ENCODE results near the gene CCDC13. TPM values are rescaled to one million over a fixed set of nuclear protein-coding genes. Genes with fewer than 3 reads are reported as not detected.

The CCDC13 gene
- polyA plus RNA-seq, 1 donor from 2014 or later, result 6.5 TPM

- Histone ChIP-seq H3K79me2 (replicated peaks; ENCODE audit: insufficient read depth, low read length) (no peaks in the 10 kb centered on the region), H3K9me3 (ENCODE audit: low read length) (no peaks in the 10 kb centered on the region), H3K27ac (ENCODE audit: low read length) (no peak overlapping the region), H3K9ac (ENCODE audit: low read length) (no peak overlapping the region), H4K20me1 (ENCODE audit: insufficient read depth) (no peaks in the 10 kb centered on the region), H3K4me3 (ENCODE audit: low read length) (no peak overlapping the region), H3K4me2 (ENCODE audit: low read length) (no peak overlapping the region), H3K36me3 (ENCODE audit: insufficient read depth, low read length) (no peaks in the 10 kb centered on the region), H3F3A (ENCODE audit: insufficient read depth, low read length, poor library complexity, severe bottlenecking) (no peaks in the 10 kb centered on the region), H3K27me3 (ENCODE audit: insufficient read depth, low read depth, low read length) (no peaks in the 10 kb centered on the region), H2AFZ (ENCODE audit: low read depth, low read length) (no peak overlapping the region), H3K9me2 (ENCODE audit: insufficient read depth, low read length) (no peaks in the 10 kb centered on the region)
- TF ChIP-seq TAF1 (IDR thresholded peaks at IDR 0.05; ENCODE audit: low read depth), result no peak
- no peak for TF ChIP-seq EP300 (conservative IDR thresholded peaks at IDR 0.05; ENCODE audit: poor library complexity, severe bottlenecking)
Observed at GRCh38 chr3:42815826-42816225, 42.8 kb upstream of the CCDC13 start.

- Histone ChIP-seq H2AFZ (ENCODE audit: low read depth, low read length) (no peak overlapping the region), H3F3A (ENCODE audit: insufficient read depth, low read length, poor library complexity, severe bottlenecking) (no peaks in the 10 kb centered on the region), H3K9ac (ENCODE audit: low read length) (no peak overlapping the region), H4K20me1 (ENCODE audit: insufficient read depth) (no peaks in the 10 kb centered on the region), H3K27me3 (ENCODE audit: insufficient read depth, low read depth, low read length) (no peaks in the 10 kb centered on the region), H3K36me3 (ENCODE audit: insufficient read depth, low read length) (no peaks in the 10 kb centered on the region), H3K27ac (ENCODE audit: low read length) (no peak overlapping the region), H3K79me2 (replicated peaks; ENCODE audit: insufficient read depth, low read length) (no peaks in the 10 kb centered on the region), H3K4me2 (ENCODE audit: low read length) (no peak overlapping the region), H3K9me2 (ENCODE audit: insufficient read depth, low read length) (no peaks in the 10 kb centered on the region), H3K9me3 (ENCODE audit: low read length) (no peaks in the 10 kb centered on the region), H3K4me3 (ENCODE audit: low read length) (no peak overlapping the region)
- TF ChIP-seq CTCF (IDR thresholded peaks at IDR 0.05; ENCODE audit: poor library complexity, severe bottlenecking), result no peak
- no peak for TF ChIP-seq TAF1 (IDR thresholded peaks at IDR 0.05; ENCODE audit: low read depth)
- no peak for TF ChIP-seq POLR2AphosphoS5 (IDR thresholded peaks at IDR 0.05)
- TF ChIP-seq EP300 (conservative IDR thresholded peaks at IDR 0.05; ENCODE audit: poor library complexity, severe bottlenecking), result no peak
- no peak for TF ChIP-seq RAD21 (conservative IDR thresholded peaks at IDR 0.05)
- TF ChIP-seq REST (IDR thresholded peaks at IDR 0.05; ENCODE audit: borderline replicate concordance), result no peak
- no peak for TF ChIP-seq EZH2 (IDR thresholded peaks at IDR 0.05; ENCODE audit: borderline replicate concordance, insufficient read depth, low read length, poor library complexity, severe bottlenecking)
- TF ChIP-seq SMC3 (conservative IDR thresholded peaks at IDR 0.05; ENCODE audit: poor library complexity), result no peak
- TF ChIP-seq MXI1 (conservative IDR thresholded peaks at IDR 0.05; ENCODE audit: poor library complexity, severe bottlenecking), result no peak
Observed at GRCh38 chr3:42814914-42815507, 42.0 kb upstream of the CCDC13 start.

Data from neural cell (in vitro differentiated cells).